ENCODE results near the gene DNM2.

DNA sequence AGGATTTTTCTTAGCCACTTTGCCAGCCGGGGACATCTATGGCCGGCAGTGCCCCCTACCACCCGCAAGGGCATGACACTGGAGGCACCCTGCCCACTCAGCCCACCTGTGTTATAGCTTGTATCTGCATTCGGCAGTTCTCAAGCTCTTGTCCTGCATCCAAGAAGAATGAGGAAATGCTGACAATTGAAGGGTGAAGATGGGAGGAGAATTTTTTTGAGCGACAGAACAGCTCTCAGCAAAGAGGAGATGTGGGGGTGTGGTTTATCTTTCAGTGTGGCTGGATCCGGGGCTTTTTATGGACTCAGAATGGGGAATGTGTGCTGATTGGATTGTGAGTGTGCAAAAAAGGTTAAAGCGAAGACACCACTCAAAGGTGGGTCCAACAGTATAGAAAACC lies 124.9 kb downstream of the DNM2 start:
- TF ChIP-seq, protein P1, sequence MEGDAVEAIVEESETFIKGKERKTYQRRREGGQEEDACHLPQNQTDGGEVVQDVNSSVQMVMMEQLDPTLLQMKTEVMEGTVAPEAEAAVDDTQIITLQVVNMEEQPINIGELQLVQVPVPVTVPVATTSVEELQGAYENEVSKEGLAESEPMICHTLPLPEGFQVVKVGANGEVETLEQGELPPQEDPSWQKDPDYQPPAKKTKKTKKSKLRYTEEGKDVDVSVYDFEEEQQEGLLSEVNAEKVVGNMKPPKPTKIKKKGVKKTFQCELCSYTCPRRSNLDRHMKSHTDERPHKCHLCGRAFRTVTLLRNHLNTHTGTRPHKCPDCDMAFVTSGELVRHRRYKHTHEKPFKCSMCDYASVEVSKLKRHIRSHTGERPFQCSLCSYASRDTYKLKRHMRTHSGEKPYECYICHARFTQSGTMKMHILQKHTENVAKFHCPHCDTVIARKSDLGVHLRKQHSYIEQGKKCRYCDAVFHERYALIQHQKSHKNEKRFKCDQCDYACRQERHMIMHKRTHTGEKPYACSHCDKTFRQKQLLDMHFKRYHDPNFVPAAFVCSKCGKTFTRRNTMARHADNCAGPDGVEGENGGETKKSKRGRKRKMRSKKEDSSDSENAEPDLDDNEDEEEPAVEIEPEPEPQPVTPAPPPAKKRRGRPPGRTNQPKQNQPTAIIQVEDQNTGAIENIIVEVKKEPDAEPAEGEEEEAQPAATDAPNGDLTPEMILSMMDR (IDR thresholded peaks at IDR 0.05), result no peak
- TF ChIP-seq EP300 (IDR thresholded peaks at IDR 0.05), result no peak
- TF ChIP-seq POLR2AphosphoS5 (IDR thresholded peaks at IDR 0.05), result no peak

Data from suprapubic skin (tissue), 4 donors.